Kidney capillary endothelial cell (primary cell): ENCODE results near the gene PAK2.
A peak's percentile ranks its signal among the peaks of the same experiment; 100 is the strongest.
"Not testable (repeated sequence)": the region's sequence is repeated elsewhere in the genome, so short reads cannot be mapped to it uniquely, and the experiment has no call there.

Source experiments
- DNase-seq: peaks from one replicate; pipeline ENCODE4 v3.0.0-alpha.2; 2018; ENCODE audit warnings: low spot score

PAK2 gene

GRCh38 chr3:196782511-196782910, 42.9 kb downstream of the PAK2 start:
- no peak for DNase-seq

DNA sequence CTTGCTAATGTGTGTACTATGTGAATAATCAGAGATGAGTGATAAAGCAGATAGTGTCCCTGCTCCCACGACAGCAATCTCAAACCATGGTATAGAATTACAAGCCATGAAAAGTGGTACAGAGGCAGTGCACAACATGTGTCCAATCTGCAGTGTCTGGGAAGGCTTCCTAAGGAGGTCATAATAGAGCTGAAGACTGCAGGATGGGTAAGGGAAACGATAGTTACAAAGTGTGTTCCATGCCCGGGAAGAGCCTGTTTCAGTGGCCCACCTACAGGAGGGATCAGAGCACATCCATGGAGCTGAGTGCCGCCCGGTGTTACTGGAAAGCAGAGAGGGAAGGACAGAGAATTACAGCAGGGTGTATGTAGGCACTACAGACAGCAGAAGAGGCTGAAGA, 48.9 kb downstream of the PAK2 start:
- DNase-seq = no peak

GRCh38 chr3:196789885-196790359, 50.3 kb downstream of the PAK2 start:
- no peak for DNase-seq

GRCh38 chr3:196790636-196791035, 51.0 kb downstream of the PAK2 start:
- DNase-seq = no peak

DNA sequence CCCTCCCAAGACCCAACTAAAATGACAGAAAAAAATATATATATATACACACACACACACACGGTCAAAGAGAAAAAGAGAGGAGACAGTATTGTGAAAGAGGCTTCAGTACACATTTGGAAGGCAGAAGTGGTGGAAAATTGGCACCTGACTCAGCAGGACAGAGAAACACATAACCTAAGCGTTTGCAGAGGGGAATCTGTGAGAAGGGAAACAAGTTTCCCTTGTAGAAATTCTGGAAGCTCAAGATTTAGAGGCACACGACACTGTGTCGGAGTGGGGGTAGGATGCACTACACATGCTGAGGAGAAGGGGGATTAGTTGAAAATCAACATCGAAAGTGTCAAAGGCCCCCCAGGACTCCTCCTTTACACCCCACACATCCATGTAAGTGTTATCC, 53.1 kb downstream of the PAK2 start:
- DNase-seq = no peak

- DNase-seq = no peak
Observed at GRCh38 chr3:196793246-196793645, 53.6 kb downstream of the PAK2 start.

DNA sequence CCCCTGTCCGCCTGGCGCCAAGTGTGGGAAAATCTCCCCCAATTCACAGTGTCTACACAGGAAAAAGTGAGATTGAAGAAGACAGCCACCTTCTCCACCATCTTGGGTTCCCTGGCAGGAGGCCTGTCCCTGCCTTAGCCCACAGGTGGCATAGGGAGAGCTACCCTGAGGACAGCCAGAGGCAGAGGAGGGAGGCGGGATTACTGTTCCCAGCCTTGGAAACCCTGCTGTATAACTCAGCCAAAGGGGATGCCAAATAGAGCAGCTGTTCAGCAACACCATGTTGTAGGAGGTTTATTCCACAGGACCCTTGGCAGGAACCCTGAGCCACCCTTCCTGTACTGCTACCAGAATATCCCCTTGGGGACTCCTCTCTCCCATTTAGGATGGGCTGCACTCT, 54.8 kb downstream of the PAK2 start:
- DNase-seq = no peak

- no peak for DNase-seq
Observed at GRCh38 chr3:196796317-196796716, 56.7 kb downstream of the PAK2 start.

- no peak for DNase-seq
Observed at GRCh38 chr3:196800742-196801434, 61.2 kb downstream of the PAK2 start.

- no peak for DNase-seq
Observed at GRCh38 chr3:196803891-196804468, 64.3 kb downstream of the PAK2 start.

- no peak for DNase-seq
Observed at GRCh38 chr3:196804773-196805172, 65.1 kb downstream of the PAK2 start.

GRCh38 chr3:196810963-196811581, 71.4 kb downstream of the PAK2 start:
- no peak for DNase-seq

- DNase-seq = no peak
Observed at GRCh38 chr3:196812853-196813252, 73.2 kb downstream of the PAK2 start.

DNA sequence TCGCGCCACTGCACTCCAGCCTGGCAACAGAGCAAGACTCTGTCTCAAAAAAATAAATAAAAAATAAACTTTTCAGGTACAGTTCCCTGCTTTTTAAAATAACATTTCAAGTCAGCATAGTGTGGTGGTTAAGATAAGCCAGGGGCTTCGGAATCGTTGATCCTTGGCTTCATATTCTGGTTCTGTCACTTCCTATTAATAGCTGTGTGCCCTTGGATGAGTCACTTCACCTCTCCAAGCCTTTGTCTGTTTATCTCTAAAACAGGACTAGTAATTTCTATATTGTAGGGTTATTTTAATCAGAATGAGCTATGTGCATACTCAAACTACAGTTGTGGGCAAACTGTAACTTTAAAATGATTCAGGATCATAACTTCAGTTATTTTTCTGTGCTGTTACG, 74.2 kb downstream of the PAK2 start:
- no peak for DNase-seq

- no peak for DNase-seq
Observed at GRCh38 chr3:196821806-196822355, 82.2 kb downstream of the PAK2 start.

DNA sequence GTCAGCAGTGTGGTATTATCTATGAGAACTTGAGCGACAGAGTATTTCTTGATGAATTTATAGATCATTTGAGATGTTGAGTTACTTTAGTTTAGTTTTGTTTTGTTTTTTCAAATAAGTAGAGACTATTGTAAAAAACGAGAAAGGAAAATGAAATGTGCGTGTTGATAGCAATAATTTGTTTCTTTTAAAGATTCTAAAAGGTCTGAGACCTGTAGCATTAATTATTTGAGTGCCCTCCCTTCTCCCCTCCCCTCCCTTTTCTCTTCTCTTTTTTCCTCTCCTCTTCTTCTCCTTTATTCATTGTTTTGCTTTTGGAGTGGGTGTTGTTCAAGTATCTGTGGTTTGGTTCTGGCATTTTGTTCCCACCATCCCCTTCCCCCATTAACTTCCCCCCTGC, 90.0 kb downstream of the PAK2 start:
- not testable (repeated sequence) for DNase-seq

DNA sequence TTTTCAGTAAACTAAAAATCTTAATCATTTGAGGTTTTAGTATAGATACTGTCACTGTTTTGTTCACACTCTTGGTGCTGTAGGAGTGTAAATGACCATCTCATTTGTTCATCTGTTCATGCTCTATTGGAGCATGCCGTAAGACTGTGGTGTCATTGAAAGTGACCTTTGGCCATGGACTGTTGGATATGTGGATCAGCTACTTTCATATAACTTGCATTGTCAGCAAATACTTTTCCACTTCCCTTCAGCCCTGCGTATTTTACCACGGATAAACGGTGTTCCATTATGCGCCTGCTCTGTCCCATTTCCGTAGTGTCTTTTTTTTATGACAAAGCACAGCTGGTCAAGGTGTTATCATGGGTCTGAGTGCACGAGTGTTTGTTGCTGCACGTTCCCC, 95.4 kb downstream of the PAK2 start:
- no peak for DNase-seq

DNA sequence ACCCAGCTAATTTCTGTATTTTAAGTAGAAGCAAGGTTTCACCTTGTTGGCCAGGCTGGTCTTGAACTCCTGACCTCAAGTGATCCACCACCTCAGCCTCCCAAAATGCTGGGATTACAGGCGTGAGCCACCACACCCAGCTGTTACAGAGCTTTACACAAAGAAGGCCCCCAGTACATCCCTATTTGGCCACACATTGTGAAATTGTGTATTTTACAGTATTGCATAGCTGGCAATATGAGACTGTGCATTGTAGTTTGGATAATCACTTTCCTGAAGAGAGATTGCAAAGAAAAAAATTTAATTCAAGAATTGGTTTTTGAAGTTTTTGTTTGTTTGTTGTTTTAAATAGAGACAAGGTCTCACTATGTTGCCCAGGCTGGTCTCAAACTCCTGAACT, 97.0 kb downstream of the PAK2 start:
- not testable (repeated sequence) for DNase-seq

GRCh38 chr3:196837819-196838420, 98.3 kb downstream of the PAK2 start:
- peak; percentile 44 for DNase-seq

- not testable (repeated sequence) for DNase-seq
Observed at GRCh38 chr3:196839351-196839750, 99.7 kb downstream of the PAK2 start.

DNA sequence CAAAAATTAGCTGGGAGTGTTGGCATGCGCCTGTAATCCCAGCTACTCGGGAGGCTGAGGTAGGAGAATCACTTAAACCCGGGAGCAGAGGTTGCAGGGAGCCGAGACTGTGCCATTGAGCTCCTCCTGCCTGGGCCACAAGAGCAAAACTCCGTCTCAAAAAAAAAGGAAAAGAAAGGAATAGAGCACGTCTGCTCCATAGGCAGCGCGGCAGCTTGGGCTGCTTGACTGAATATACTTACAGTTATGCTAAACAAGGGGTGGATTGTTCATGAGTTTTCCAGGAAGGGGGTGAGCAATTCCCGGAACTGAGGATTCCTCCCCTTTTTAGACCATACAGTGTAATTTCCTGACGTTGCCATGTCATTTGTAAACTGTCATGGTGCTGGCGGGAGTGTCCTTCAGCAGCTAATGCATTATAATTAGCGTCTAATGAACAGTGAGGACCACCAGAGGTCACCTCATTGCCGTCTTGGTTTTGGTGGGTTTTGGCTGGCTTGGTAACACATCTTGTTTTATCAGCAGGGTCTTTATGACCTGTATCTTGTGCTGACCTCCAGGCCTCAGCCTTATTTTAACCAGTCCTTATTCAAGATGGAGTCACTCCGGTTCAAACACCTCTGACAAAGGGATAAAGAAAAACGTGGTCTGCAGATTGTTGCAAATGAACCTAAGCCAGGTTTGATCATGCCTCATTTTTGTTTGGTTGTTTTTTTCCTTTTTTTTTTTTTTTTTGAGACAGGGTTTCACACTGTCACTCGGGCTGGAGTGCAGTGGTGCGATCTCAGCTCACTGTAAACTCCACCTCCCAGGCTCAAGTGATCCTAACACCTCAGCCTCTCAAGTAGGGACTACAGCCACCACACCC, 103.1 kb downstream of the PAK2 start:
- DNase-seq = peak; percentile 44
